GM21447 (cell line): ENCODE results near the gene CTIF.

ENCODE experiments used
- ATAC-seq: cut with Tn5 transposase; IDR thresholded peaks from one replicate; pipeline ENCODE4 v1.9.1; 2021; ENCODE audit not compliant: unreplicated experiment

The CTIF gene

GRCh38 chr18:48599391-48599790 is 60.6 kb downstream of the CTIF start:
- no peak for ATAC-seq

GRCh38 chr18:48600046-48600445 is 61.2 kb downstream of the CTIF start:
- no peak for ATAC-seq

GRCh38 chr18:48600456-48601090 is 61.7 kb downstream of the CTIF start:
- ATAC-seq, result no peak

GRCh38 chr18:48601343-48601742 is 62.5 kb downstream of the CTIF start:
- no peak for ATAC-seq

- ATAC-seq, result no peak
These were observed 64.0 kb downstream of the CTIF start for GRCh38 chr18:48602759-48603390.

- ATAC-seq, result peak; percentile 67
These were observed 66.6 kb downstream of the CTIF start for GRCh38 chr18:48605408-48605845.

GRCh38 chr18:48607056-48607984 is 68.5 kb downstream of the CTIF start:
- no peak for ATAC-seq

GRCh38 chr18:48608581-48608980 is 69.8 kb downstream of the CTIF start:
- no peak for ATAC-seq

- ATAC-seq, result no peak
These were observed 70.3 kb downstream of the CTIF start for GRCh38 chr18:48609114-48609513.

- ATAC-seq, result no peak
These were observed 71.3 kb downstream of the CTIF start for GRCh38 chr18:48609820-48610815.

GRCh38 chr18:48611203-48611602 is 72.4 kb downstream of the CTIF start:
- ATAC-seq, result no peak

GRCh38 chr18:48611785-48612480 is 73.1 kb downstream of the CTIF start:
- no peak for ATAC-seq

GRCh38 chr18:48612511-48612910 is 73.7 kb downstream of the CTIF start:
- no peak for ATAC-seq

- no peak for ATAC-seq
These were observed 74.1 kb downstream of the CTIF start for GRCh38 chr18:48612917-48613316.

- ATAC-seq, result no peak
These were observed 75.0 kb downstream of the CTIF start for GRCh38 chr18:48613589-48614404.

GRCh38 chr18:48615566-48616401 is 77.0 kb downstream of the CTIF start:
- no peak for ATAC-seq

GRCh38 chr18:48616484-48617255 is 77.8 kb downstream of the CTIF start:
- no peak for ATAC-seq
